Ishikawa (cell line): Measurements from ENCODE around the gene RSBN1L.

Source experiments
- CEBPB ChIP-seq: IDR thresholded peaks from 2 replicates; pipeline ENCODE4 v1.6.1; 2012
- CREB1 ChIP-seq: IDR thresholded peaks from 2 replicates; pipeline ENCODE4 v1.6.1; 2012; ENCODE audit warnings: low read depth
- EP300 ChIP-seq: IDR thresholded peaks from 2 replicates; pipeline ENCODE4 v1.6.1; 2012; ENCODE audit warnings: borderline replicate concordance
- FOXM1 ChIP-seq: IDR thresholded peaks from 2 replicates; pipeline ENCODE4 v1.6.1; 2012; ENCODE audit warnings: low read depth, borderline replicate concordance
- MAX ChIP-seq: IDR thresholded peaks from 2 replicates; pipeline ENCODE4 v1.6.1; 2012
- RAD21 ChIP-seq: IDR thresholded peaks from 2 replicates; pipeline ENCODE4 v1.6.1; 2012; ENCODE audit warnings: low read depth
- REST ChIP-seq: IDR thresholded peaks from 2 replicates; pipeline ENCODE4 v1.6.1; 2012; ENCODE audit warnings: low read depth, mild to moderate bottlenecking
- TAF1 ChIP-seq: IDR thresholded peaks from 2 replicates; pipeline ENCODE4 v1.6.1; 2012; ENCODE audit warnings: low read depth, mild to moderate bottlenecking
- TCF12 ChIP-seq: IDR thresholded peaks from 2 replicates; pipeline ENCODE4 v1.6.1; 2012; ENCODE audit warnings: low read depth
- USF1 ChIP-seq: IDR thresholded peaks from 2 replicates; pipeline ENCODE4 v1.6.1; 2012
- YY1 ChIP-seq: IDR thresholded peaks from 2 replicates; pipeline ENCODE4 v1.6.1; 2012; ENCODE audit warnings: low read depth
- ZBTB7A ChIP-seq: IDR thresholded peaks from 2 replicates; pipeline ENCODE4 v1.6.1; 2012; ENCODE audit warnings: low read depth

RSBN1L gene

DNA sequence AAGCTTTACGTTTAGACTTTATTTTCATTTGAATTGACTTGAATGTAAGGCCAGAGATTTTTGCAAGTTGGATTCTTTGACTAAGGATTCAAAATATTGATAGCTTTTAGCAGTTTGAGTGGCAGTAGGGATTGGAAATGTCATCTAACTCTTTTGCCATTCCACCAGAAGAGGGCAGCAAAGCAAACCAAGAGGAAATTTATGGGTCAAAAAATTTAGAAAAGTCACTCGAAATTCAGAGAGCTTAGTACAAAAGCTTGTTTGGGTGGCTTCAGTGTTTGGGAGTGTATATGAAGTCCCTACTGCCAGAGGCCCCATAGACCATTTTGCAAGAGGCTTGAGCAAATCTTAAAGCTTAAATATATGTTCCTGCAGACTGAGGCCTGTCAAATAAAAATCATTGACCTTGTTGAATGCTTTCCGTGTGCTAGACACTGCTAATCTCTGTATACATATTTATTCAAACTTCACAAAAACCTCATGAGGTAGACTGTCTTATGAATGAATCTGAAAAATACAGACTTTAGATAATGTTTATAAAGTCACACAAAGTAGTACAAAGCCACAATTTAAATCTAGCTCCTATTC lies 44.6 kb upstream of the RSBN1L start:
- TF ChIP-seq TCF12: no peak
- peak; percentile 62; the same call in 1 of the 2 replicates for TF ChIP-seq RAD21

- TF ChIP-seq TCF12 (no peak), FOXM1 (no peak), TAF1 (no peak), USF1 (no peak), EP300 (no peak)
Measured at GRCh38 chr7:77653572-77653971, 42.7 kb upstream of the RSBN1L start.

- TF ChIP-seq RAD21 (no peak), MAX (no peak), CEBPB (no peak), ZBTB7A (no peak), REST (no peak), TAF1 (no peak)
Measured at GRCh38 chr7:77655356-77655755, 40.9 kb upstream of the RSBN1L start.

- TF ChIP-seq ZBTB7A: no peak
- TF ChIP-seq TAF1: no peak
- TF ChIP-seq YY1: no peak
Measured at GRCh38 chr7:77655836-77656455, 40.3 kb upstream of the RSBN1L start.

DNA sequence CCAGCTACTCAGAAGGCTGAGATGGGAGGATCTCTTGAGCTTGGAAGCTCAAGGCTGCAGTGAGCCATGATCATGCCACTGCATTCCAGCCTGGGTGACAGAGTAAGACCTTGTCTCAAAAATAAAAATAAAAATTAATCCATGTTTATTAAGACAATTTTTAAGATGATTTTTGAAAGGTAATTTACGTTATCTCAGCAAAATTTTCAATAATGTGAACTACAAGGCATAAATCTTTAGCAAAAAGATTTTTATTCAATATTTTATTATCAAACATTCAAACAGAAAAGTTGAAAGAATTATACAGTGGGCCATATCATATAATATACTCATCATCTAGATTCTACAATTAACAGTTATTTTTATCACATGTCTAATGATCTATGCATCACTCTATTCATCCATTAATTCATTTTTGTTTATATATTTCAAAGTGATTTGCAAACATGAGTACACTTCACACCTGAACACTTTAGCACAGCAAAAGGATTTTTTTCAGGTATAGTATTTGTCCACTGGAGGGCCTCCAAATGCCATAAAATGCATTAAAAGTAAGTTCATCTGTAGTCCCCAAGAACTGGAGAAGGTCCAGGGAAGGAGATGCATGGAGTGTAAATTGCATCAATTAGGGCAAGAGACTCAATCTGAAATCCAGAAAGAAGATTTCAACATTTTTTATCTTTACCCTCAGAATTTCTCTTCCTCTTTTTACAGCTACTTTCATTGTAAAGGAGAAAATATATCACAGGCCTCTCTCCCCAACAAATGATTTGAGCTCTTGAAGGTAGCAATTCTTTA lies 38.6 kb upstream of the RSBN1L start:
- TF ChIP-seq RAD21 (peak; percentile 78), REST (no peak), ZBTB7A (no peak), FOXM1 (no peak), YY1 (no peak), USF1 (no peak)

- TF ChIP-seq RAD21 (no peak), CREB1 (no peak), REST (no peak), FOXM1 (no peak)
Measured at GRCh38 chr7:77658928-77659327, 37.3 kb upstream of the RSBN1L start.
